ENCODE measurements around the gene CERK.

- TF ChIP-seq CTCF (IDR thresholded peaks at IDR 0.05; ENCODE audit: poor library complexity, severe bottlenecking) (no peak), POLR2AphosphoS5 (IDR thresholded peaks at IDR 0.05) (no peak), EZH2 (IDR thresholded peaks at IDR 0.05; ENCODE audit: borderline replicate concordance, insufficient read depth, low read length, poor library complexity, severe bottlenecking) (no peak), TAF1 (IDR thresholded peaks at IDR 0.05; ENCODE audit: low read depth) (no peak), SMC3 (conservative IDR thresholded peaks at IDR 0.05; ENCODE audit: poor library complexity) (no peak), REST (IDR thresholded peaks at IDR 0.05; ENCODE audit: borderline replicate concordance) (no peak)
Observed at GRCh38 chr22:46665751-46666280, 72.2 kb downstream of the CERK start.
